Measurements from ENCODE around the gene GPR3. TPM values are rescaled to one million over a fixed set of nuclear protein-coding genes. Genes with fewer than 3 reads are reported as not detected.

Gene GPR3
- total RNA-seq (not detected), polyA plus RNA-seq (not detected)

- Mint-ChIP-seq H3K9me3 (peaks cover 0 to 1% (median 0%) of the 10 kb centered on the region in 8 donors), H3K4me3 (peak within 1 kb of the TSS; percentile 79 to 93 (median 84)), H3K27me3 (peaks cover 1 to 4% of the 10 kb centered on the region in 2 donors), H3K36me3 (no peaks in the 10 kb centered on the region), H3K27ac (peak within 1 kb of the TSS; percentile 58 to 97 (median 94)), H3K4me1 (peaks cover 11 to 30% (median 17%) of the 10 kb centered on the region in 4 donors)
- ChIA-PET POLR2A (ENCODE audit: partially characterized antibody) (interaction anchor here (0.7 to 1.3 kb wide), 3 partner anchors 50 to 271 kb away, joined by 3 to 5 read pairs (median 4); partner anchors contain the start of gene SYTL1), CTCF (ENCODE audit: partially characterized antibody) (interaction anchor here (0.5 to 12.1 kb wide), 12 partner anchors 30 to 277 kb away, joined by 3 to 325 read pairs (median 6); no protein-coding TSS in a partner anchor)
- peak within 1 kb of the TSS; percentile 17 to 68 for H3K4me3 ChIP-seq (ENCODE audit: low read length in 2 of 2)
- H3K4me1 ChIP-seq (ENCODE audit: insufficient read depth, low read length), result peaks cover 26% of the 10 kb centered on the region
- peak; percentile 88 to 92 (median 89) for DNase-seq
- intact Hi-C loops (cut with micrococcal nuclease), result loop anchor here (1.0 to 2.0 kb wide), 3 partner anchors 214 to 289 kb away; no protein-coding TSS in a partner anchor
- no peaks in the 10 kb centered on the region for H3K36me3 ChIP-seq (ENCODE audit: insufficient read depth, low read length)
- H3K9me3 ChIP-seq (ENCODE audit: control insufficient read depth in 1 of 2, low read length in 2 of 2), result no peaks in the 10 kb centered on the region
- H3K27ac ChIP-seq (ENCODE audit: low read depth, low read length), result peak within 1 kb of the TSS; percentile 42
- H3K27me3 ChIP-seq (ENCODE audit: insufficient read depth, low read length), result no peaks in the 10 kb centered on the region
Measured at GRCh38 chr1:27392096-27392777, at the start of gene GPR3. TSS of gene GPR3 (plus strand) at chr1:27392622. CDS start at chr1:27393799, 1,177 bp downstream.

- intact Hi-C loops (cut with micrococcal nuclease), result loop anchor here (1.0 kb wide), 2 partner anchors 14 to 21 kb away; partner anchors contain the start of gene TMEM222
- peaks cover 15% of the 10 kb centered on the region for H3K36me3 ChIP-seq (ENCODE audit: insufficient read depth, low read length)
- H3K9me3 ChIP-seq (ENCODE audit: control insufficient read depth in 1 of 2, low read length in 2 of 2), result no peaks in the 10 kb centered on the region
- peak; percentile 84 to 95 (median 89) for DNase-seq
- Mint-ChIP-seq H3K36me3 (peaks cover 15 to 44% of the 10 kb centered on the region in 2 donors), H3K4me1 (peaks cover 33 to 68% (median 51%) of the 10 kb centered on the region in 4 donors), H3K27ac (peak overlapping the region; percentile 92 to 96 (median 95)), H3K27me3 (no peaks in the 10 kb centered on the region), H3K4me3 (peak overlapping the region; percentile 90 to 99 (median 97)), H3K9me3 (no peaks in the 10 kb centered on the region)
- H3K27me3 ChIP-seq (ENCODE audit: insufficient read depth, low read length), result no peaks in the 10 kb centered on the region
- peak overlapping the region; percentile 82 to 94 for H3K4me3 ChIP-seq (ENCODE audit: low read length in 2 of 2)
- CTCF ChIA-PET (ENCODE audit: partially characterized antibody), result interaction anchor here (0.6 to 9.6 kb wide), 14 partner anchors 10 to 235 kb away, joined by 3 to 105 read pairs (median 4); no protein-coding TSS in a partner anchor
- peaks cover 55% of the 10 kb centered on the region for H3K4me1 ChIP-seq (ENCODE audit: insufficient read depth, low read length)
- POLR2A ChIA-PET (ENCODE audit: partially characterized antibody), result interaction anchor here (0.9 to 8.3 kb wide), 8 partner anchors 10 to 598 kb away, joined by 3 to 202 read pairs (median 16); partner anchors contain the start of genes MAP3K6, TMEM222 and WASF2
- peak overlapping the region; percentile 80 for H3K27ac ChIP-seq (ENCODE audit: low read depth, low read length)
Measured at GRCh38 chr1:27342778-27343638, 49.4 kb upstream of the GPR3 start.

GRCh38 chr1:27343639-27344025 lies 48.8 kb upstream of the GPR3 start:
- H3K36me3 Mint-ChIP-seq, result peaks cover 16 to 45% of the 10 kb centered on the region in 2 donors
- Histone ChIP-seq H3K9me3 (ENCODE audit: control insufficient read depth in 1 of 2, low read length in 2 of 2) (no peaks in the 10 kb centered on the region), H3K4me3 (ENCODE audit: low read length in 2 of 2) (peak overlapping the region; percentile 1 to 82), H3K36me3 (ENCODE audit: insufficient read depth, low read length) (peaks cover 15% of the 10 kb centered on the region), H3K4me1 (ENCODE audit: insufficient read depth, low read length) (peaks cover 55% of the 10 kb centered on the region), H3K27me3 (ENCODE audit: insufficient read depth, low read length) (no peaks in the 10 kb centered on the region), H3K27ac (ENCODE audit: low read depth, low read length) (peak overlapping the region; percentile 80)
- intact Hi-C loops (cut with micrococcal nuclease), result loop anchor here (1.0 kb wide), 1 partner anchor 14 kb away; no protein-coding TSS in a partner anchor
- peaks cover 33 to 68% (median 51%) of the 10 kb centered on the region in 4 donors for H3K4me1 Mint-ChIP-seq
- DNase-seq, result no peak
- peak overlapping the region; percentile 92 to 96 (median 95) for H3K27ac Mint-ChIP-seq
- no peaks in the 10 kb centered on the region for H3K27me3 Mint-ChIP-seq
- POLR2A ChIA-PET (ENCODE audit: partially characterized antibody), result interaction anchor here (0.8 to 8.3 kb wide), 6 partner anchors 11 to 599 kb away, joined by 3 to 202 read pairs (median 10); partner anchors contain the start of genes MAP3K6 and TMEM222
- H3K9me3 Mint-ChIP-seq, result no peaks in the 10 kb centered on the region
- H3K4me3 Mint-ChIP-seq, result peak overlapping the region; percentile 90 to 99 (median 97)
- CTCF ChIA-PET (ENCODE audit: partially characterized antibody), result interaction anchor here (0.6 to 9.6 kb wide), 8 partner anchors 11 to 236 kb away, joined by 3 to 105 read pairs (median 4); no protein-coding TSS in a partner anchor

- intact Hi-C loops (cut with micrococcal nuclease), result no loop called here
- no peak for DNase-seq
- Mint-ChIP-seq H3K4me1 (peaks cover 24 to 55% (median 39%) of the 10 kb centered on the region in 4 donors), H3K27me3 (no peaks in the 10 kb centered on the region), H3K4me3 (peak overlapping the region in 5 of 8 donors; percentile 45 to 82 (median 67)), H3K9me3 (no peaks in the 10 kb centered on the region), H3K36me3 (peaks cover 16 to 44% of the 10 kb centered on the region in 2 donors), H3K27ac (peak overlapping the region in 1 of 7 donors; percentile 81)
- no peak overlapping the region for H3K4me3 ChIP-seq (ENCODE audit: low read length in 2 of 2)
- H3K4me1 ChIP-seq (ENCODE audit: insufficient read depth, low read length), result peaks cover 51% of the 10 kb centered on the region
- no peaks in the 10 kb centered on the region for H3K9me3 ChIP-seq (ENCODE audit: control insufficient read depth in 1 of 2, low read length in 2 of 2)
- ChIA-PET CTCF (ENCODE audit: partially characterized antibody) (interaction anchor here (0.6 to 9.6 kb wide), 8 partner anchors 12 to 318 kb away, joined by 3 to 105 read pairs (median 4); partner anchors contain the start of gene CD164L2), POLR2A (ENCODE audit: partially characterized antibody) (interaction anchor here (1.0 to 8.3 kb wide), 4 partner anchors 10 to 111 kb away, joined by 3 to 202 read pairs (median 32); partner anchors contain the start of genes TMEM222 and WDTC1)
- peaks cover 17% of the 10 kb centered on the region for H3K36me3 ChIP-seq (ENCODE audit: insufficient read depth, low read length)
- no peaks in the 10 kb centered on the region for H3K27me3 ChIP-seq (ENCODE audit: insufficient read depth, low read length)
- no peak overlapping the region for H3K27ac ChIP-seq (ENCODE audit: low read depth, low read length)
Measured at GRCh38 chr1:27345272-27345671, 47.1 kb upstream of the GPR3 start.

GRCh38 chr1:27346357-27346756 lies 46.1 kb upstream of the GPR3 start:
- no peaks in the 10 kb centered on the region for H3K27me3 ChIP-seq (ENCODE audit: insufficient read depth, low read length)
- Mint-ChIP-seq H3K4me3 (peak overlapping the region in 5 of 8 donors; percentile 27 to 73 (median 54)), H3K27ac (peak overlapping the region in 4 of 7 donors; percentile 53 to 82 (median 62)), H3K36me3 (peaks cover 16 to 46% of the 10 kb centered on the region in 2 donors), H3K9me3 (no peaks in the 10 kb centered on the region), H3K27me3 (no peaks in the 10 kb centered on the region), H3K4me1 (peaks cover 18 to 46% (median 32%) of the 10 kb centered on the region in 4 donors)
- ChIA-PET POLR2A (ENCODE audit: partially characterized antibody) (interaction anchor here (0.7 to 8.3 kb wide), 2 partner anchors 10 to 24 kb away, joined by 3 to 202 read pairs; no protein-coding TSS in a partner anchor), CTCF (ENCODE audit: partially characterized antibody) (interaction anchor here (1.1 to 9.6 kb wide), 5 partner anchors 11 to 45 kb away, joined by 3 to 105 read pairs (median 6); no protein-coding TSS in a partner anchor)
- no peaks in the 10 kb centered on the region for H3K9me3 ChIP-seq (ENCODE audit: control insufficient read depth in 1 of 2, low read length in 2 of 2)
- peaks cover 42% of the 10 kb centered on the region for H3K4me1 ChIP-seq (ENCODE audit: insufficient read depth, low read length)
- no peak overlapping the region for H3K27ac ChIP-seq (ENCODE audit: low read depth, low read length)
- H3K4me3 ChIP-seq (ENCODE audit: low read length in 2 of 2), result no peak overlapping the region
- intact Hi-C loops (cut with micrococcal nuclease), result no loop called here
- H3K36me3 ChIP-seq (ENCODE audit: insufficient read depth, low read length), result peaks cover 22% of the 10 kb centered on the region
- DNase-seq, result no peak

GRCh38 chr1:27346991-27347624 lies 45.3 kb upstream of the GPR3 start:
- peak overlapping the region in 1 of 8 donors; percentile 55 for H3K4me3 Mint-ChIP-seq
- H3K36me3 Mint-ChIP-seq, result peaks cover 16 to 47% of the 10 kb centered on the region in 2 donors
- peak overlapping the region in 2 of 7 donors; percentile 18 to 53 for H3K27ac Mint-ChIP-seq
- Histone ChIP-seq H3K4me1 (ENCODE audit: insufficient read depth, low read length) (peaks cover 39% of the 10 kb centered on the region), H3K36me3 (ENCODE audit: insufficient read depth, low read length) (peaks cover 25% of the 10 kb centered on the region), H3K27me3 (ENCODE audit: insufficient read depth, low read length) (no peaks in the 10 kb centered on the region), H3K4me3 (ENCODE audit: low read length in 2 of 2) (no peak overlapping the region), H3K27ac (ENCODE audit: low read depth, low read length) (no peak overlapping the region), H3K9me3 (ENCODE audit: control insufficient read depth in 1 of 2, low read length in 2 of 2) (no peaks in the 10 kb centered on the region)
- H3K9me3 Mint-ChIP-seq, result no peaks in the 10 kb centered on the region
- CTCF ChIA-PET (ENCODE audit: partially characterized antibody), result interaction anchor here (1.1 to 9.6 kb wide), 3 partner anchors 10 to 45 kb away, joined by 4 to 105 read pairs (median 6); no protein-coding TSS in a partner anchor
- H3K27me3 Mint-ChIP-seq, result no peaks in the 10 kb centered on the region
- POLR2A ChIA-PET (ENCODE audit: partially characterized antibody), result interaction anchor here (0.7 to 8.3 kb wide), 2 partner anchors 9 to 24 kb away, joined by 3 to 202 read pairs; no protein-coding TSS in a partner anchor
- H3K4me1 Mint-ChIP-seq, result peaks cover 16 to 42% (median 27%) of the 10 kb centered on the region in 4 donors
- DNase-seq, result no peak
- intact Hi-C loops (cut with micrococcal nuclease), result no loop called here

Data from CD4-positive, alpha-beta memory T cell (primary cell).